Measurements from ENCODE around the gene TNS3. TPM values are rescaled to one million over a fixed set of nuclear protein-coding genes. Genes with fewer than 3 reads are reported as not detected.
A peak's percentile ranks its signal among the peaks of the same experiment; 100 is the strongest.

Gene TNS3
- total RNA-seq, 1 donor from 2014 or later = 452 TPM

DNA sequence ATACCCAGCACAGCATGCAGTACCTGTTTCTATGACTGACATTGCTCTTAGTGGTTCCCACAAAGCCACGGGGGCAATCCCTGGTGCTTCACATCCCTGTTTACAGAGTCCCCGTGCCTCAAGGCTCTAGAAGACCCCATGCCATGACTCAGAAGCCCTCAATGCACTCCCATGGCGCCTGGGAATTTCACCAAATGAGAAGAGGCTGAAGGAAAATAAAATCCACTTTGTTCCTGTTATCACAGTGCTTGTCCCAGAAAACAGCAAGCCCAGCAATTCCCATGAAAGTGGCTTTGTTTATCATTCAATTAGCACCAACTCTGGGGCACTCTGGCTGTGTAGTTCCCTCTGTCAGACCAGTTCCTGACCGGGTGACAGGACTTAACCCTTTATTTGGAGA lies 268.3 kb downstream of the TNS3 start:
- no peak for DNase-seq (ENCODE audit: low spot score in 2 of 2, unreplicated experiment in 2 of 2)
- Mint-ChIP-seq H3K36me3 (peaks cover 65% of the 10 kb centered on the region), H3K4me1 (peaks cover 8% of the 10 kb centered on the region), H3K27ac (no peak overlapping the region), H3K9me3 (peaks cover 15% of the 10 kb centered on the region), H3K4me3 (no peak overlapping the region), H3K27me3 (ENCODE audit: low read depth) (no peaks in the 10 kb centered on the region)
- TF ChIP-seq, protein P1, sequence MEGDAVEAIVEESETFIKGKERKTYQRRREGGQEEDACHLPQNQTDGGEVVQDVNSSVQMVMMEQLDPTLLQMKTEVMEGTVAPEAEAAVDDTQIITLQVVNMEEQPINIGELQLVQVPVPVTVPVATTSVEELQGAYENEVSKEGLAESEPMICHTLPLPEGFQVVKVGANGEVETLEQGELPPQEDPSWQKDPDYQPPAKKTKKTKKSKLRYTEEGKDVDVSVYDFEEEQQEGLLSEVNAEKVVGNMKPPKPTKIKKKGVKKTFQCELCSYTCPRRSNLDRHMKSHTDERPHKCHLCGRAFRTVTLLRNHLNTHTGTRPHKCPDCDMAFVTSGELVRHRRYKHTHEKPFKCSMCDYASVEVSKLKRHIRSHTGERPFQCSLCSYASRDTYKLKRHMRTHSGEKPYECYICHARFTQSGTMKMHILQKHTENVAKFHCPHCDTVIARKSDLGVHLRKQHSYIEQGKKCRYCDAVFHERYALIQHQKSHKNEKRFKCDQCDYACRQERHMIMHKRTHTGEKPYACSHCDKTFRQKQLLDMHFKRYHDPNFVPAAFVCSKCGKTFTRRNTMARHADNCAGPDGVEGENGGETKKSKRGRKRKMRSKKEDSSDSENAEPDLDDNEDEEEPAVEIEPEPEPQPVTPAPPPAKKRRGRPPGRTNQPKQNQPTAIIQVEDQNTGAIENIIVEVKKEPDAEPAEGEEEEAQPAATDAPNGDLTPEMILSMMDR (IDR thresholded peaks at IDR 0.05; ENCODE audit: unreplicated experiment) = no peak

DNA sequence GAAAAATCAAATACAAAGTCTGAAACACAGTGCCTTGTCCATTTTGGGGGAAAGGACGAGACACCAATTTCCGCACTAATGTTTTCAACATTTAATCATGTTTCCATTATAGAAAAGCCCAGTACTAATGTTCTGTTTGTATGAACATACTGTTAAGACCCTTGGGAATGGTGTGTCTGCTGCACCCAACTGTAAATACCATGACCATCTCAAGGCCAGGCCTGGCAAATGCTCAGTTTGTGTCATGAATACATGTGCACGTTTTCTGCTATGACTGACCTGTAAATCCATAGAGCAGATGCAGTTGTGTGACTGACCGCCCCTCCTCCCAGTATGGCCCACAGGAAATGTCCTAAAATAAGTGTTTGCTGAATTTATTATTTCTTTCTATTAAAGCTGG lies 270.0 kb downstream of the TNS3 start:
- Mint-ChIP-seq H3K36me3 (peaks cover 61% of the 10 kb centered on the region), H3K4me3 (no peak overlapping the region), H3K9me3 (peaks cover 20% of the 10 kb centered on the region), H3K27ac (no peak overlapping the region), H3K4me1 (peaks cover 8% of the 10 kb centered on the region), H3K27me3 (ENCODE audit: low read depth) (no peaks in the 10 kb centered on the region)
- TF ChIP-seq, protein P1 (IDR thresholded peaks at IDR 0.05; ENCODE audit: unreplicated experiment) = no peak
- no peak for DNase-seq (ENCODE audit: low spot score in 2 of 2, unreplicated experiment in 2 of 2)

DNA sequence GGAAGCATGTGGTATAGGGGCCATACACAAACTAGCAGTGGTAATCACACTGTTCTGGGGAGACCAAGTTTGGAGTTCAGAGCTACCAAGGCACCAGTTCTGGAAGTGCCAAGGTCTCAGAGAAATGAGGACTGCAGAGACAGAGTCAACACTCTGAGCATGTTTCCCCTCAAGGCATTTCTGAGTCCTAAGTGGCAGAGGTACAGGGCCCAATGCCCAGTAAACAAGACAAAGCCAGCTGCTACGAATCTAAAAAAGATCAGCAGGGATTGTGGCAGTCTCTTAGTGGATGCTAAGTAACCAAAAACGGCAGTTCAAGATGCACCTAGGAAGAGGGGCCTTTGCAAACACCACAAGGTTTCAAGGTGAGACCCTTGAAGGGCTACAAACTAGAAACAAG lies 271.9 kb downstream of the TNS3 start:
- no peaks in the 10 kb centered on the region for H3K27me3 Mint-ChIP-seq (ENCODE audit: low read depth)
- DNase-seq (ENCODE audit: low spot score in 2 of 2, unreplicated experiment in 2 of 2) = no peak
- H3K27ac Mint-ChIP-seq = peak overlapping the region; percentile 64
- peaks cover 58% of the 10 kb centered on the region for H3K36me3 Mint-ChIP-seq
- H3K4me3 Mint-ChIP-seq = no peak overlapping the region
- TF ChIP-seq, protein P1 (IDR thresholded peaks at IDR 0.05; ENCODE audit: unreplicated experiment) = no peak
- peaks cover 20% of the 10 kb centered on the region for H3K9me3 Mint-ChIP-seq
- peaks cover 3% of the 10 kb centered on the region for H3K4me1 Mint-ChIP-seq

DNA sequence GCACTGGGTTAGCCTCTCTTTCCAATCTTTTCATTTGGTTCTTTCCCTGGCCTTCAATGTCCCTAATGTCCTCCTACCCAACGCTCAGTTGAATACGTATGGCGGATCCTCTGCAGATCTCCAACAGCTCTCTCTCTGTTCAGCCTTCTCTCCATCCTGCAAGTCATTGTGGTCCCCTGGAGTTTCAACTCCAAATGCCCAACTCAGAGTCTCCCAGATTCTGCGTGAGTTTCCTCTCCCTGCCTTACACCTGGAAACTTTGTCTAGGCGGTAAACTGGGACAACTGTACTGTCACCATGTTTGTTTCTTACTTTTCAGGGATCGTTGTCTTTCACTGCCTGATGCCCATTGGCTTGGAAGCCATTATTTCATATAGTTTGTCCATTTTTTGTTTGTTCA lies 273.1 kb downstream of the TNS3 start:
- Mint-ChIP-seq H3K9me3 (peaks cover 20% of the 10 kb centered on the region), H3K36me3 (peaks cover 61% of the 10 kb centered on the region), H3K4me3 (no peak overlapping the region), H3K27me3 (ENCODE audit: low read depth) (no peaks in the 10 kb centered on the region), H3K4me1 (peaks cover 2% of the 10 kb centered on the region), H3K27ac (peak overlapping the region; percentile 8)
- TF ChIP-seq, protein P1 (IDR thresholded peaks at IDR 0.05; ENCODE audit: unreplicated experiment) = no peak
- no peak for DNase-seq (ENCODE audit: low spot score in 2 of 2, unreplicated experiment in 2 of 2)

DNA sequence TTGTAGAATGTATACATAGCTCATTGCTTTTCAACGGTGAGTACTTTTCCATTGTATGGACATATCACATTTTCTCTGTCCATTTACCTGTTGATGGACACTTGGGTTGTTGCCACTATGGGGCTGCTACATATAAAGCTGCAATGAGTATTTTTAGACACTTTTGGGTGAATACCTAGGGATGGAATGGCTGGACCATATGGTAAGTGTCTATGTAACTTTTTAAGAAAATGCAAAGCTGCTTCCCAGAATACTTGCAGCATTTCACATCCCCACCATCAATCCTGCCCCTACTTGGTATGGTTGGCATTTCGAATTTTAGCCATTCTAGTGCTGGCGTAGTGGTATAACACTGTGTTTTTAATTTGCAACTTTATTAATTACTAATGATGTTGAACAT lies 274.6 kb downstream of the TNS3 start:
- TF ChIP-seq, protein P1 (IDR thresholded peaks at IDR 0.05; ENCODE audit: unreplicated experiment) = no peak
- peaks cover 20% of the 10 kb centered on the region for H3K9me3 Mint-ChIP-seq
- no peak overlapping the region for H3K27ac Mint-ChIP-seq
- no peaks in the 10 kb centered on the region for H3K27me3 Mint-ChIP-seq (ENCODE audit: low read depth)
- DNase-seq (ENCODE audit: low spot score in 2 of 2, unreplicated experiment in 2 of 2) = no peak
- H3K4me3 Mint-ChIP-seq = no peak overlapping the region
- peaks cover 2% of the 10 kb centered on the region for H3K4me1 Mint-ChIP-seq
- peaks cover 57% of the 10 kb centered on the region for H3K36me3 Mint-ChIP-seq

Data from mesothelial cell of epicardium (in vitro differentiated cells).